GM19239 (cell line): ENCODE data around the gene SAXO2.
"Not testable (repeated sequence)": the region's sequence is repeated elsewhere in the genome, so short reads cannot be mapped to it uniquely, and the experiment has no call there.

Source experiments
- DNase-seq: peaks from one replicate; pipeline ENCODE4 v3.0.0; 2011; ENCODE audit warnings: low spot score; ENCODE audit not compliant: insufficient read length
- FAIRE-seq: peaks from 2 replicates; lab custom pipeline; 2011; peaks lifted over from hg19 to GRCh38; lab: Jason Lieb, UNC

The SAXO2 gene

DNA sequence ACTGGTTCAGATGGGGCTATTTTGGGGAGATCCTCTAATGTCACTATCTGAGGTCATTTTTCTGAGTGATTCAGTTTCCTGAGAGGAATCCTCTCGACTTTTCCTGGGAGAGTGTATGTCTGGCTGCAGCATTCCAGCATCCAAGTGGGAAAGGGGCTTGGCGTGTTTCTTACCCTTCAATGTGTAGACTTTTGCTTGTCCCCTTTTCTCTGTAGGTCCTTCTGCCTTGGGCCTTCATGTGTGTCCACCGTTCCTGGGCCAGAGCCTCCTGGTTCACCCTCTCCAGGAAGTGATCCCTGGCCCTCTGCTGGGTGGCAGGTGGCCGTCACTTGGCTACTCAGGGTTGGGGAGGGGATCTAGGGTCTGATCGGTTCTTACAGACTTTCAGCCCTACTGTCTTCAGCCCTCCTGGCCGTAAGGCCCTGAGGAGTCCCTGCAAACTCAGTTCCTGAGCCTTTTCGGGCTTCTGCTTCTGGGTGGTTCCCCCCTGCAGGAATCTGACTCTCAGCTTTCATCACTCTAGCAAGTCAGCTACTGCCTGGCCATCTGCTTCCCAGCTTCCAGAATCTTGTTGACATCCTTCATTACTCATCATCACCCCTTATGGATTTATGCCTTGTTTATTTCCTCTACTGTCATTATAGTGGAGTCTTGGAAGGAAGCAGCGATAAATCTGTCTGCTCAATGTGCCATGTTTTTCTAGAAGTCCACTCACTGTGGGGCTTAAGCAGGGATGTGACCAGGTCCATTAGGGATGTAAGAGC, 50.1 kb downstream of the SAXO2 start:
- FAIRE-seq, result no peak
- no peak for DNase-seq

DNA sequence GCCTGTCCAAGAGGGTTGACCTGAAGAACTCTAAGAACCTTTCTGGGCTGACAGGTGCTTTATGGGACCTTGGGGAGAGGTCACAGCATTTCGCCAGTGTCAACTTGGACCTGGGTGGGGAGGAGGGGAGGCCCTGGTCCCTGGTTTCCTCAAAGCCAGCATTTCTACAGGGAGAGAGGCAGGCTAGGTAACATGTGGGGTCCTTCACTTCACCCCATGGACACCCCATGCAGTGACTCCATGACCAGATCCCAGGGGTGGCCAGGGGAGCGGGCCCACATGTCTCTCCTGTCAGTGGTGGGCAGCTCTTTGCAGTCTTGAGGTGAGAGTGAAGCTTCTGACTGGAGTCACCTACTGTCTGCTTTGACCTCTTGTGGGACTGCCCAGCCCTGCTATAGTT, 50.8 kb downstream of the SAXO2 start:
- no peak for FAIRE-seq
- no peak for DNase-seq

DNA sequence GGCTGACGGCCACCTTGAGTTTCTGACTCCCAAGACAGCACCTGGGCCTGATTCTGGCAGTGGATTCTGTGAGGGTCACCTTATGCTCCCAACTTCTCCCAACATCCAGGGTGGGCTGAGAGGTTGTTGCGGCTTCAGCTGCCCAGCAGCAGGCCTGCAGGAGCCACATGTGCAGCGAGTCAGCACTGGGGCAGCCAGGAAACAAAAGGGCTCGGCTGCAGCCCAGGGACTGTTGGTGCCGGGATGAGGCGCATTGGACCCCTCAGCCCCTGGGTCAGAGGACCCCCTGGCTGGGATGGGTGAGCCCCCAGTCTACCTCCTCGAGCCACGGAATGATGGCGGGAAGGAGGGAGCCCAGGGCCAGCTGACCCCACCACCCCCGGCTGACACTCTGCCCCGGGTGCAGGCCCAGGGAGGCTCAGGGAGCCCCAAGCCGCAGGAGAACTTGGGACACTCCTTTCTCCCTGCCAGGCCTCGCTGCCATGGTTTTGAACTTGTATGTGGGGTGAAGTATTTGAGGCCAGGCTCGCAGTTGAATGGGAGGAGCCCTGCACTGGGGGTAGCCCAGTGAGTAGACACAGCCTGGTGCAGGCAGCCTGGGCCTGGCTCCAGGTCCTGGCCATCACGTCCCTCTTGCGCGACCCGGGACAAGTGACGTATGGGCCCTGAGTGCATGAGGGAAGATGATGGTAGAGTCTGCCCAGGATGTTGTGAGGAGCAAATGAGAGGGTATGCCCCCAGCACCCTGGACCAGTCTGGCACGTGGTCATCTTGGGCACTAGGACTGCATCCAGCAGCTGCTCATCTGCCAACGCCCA, 51.5 kb downstream of the SAXO2 start:
- FAIRE-seq, DNase-seq: not testable (repeated sequence)

DNA sequence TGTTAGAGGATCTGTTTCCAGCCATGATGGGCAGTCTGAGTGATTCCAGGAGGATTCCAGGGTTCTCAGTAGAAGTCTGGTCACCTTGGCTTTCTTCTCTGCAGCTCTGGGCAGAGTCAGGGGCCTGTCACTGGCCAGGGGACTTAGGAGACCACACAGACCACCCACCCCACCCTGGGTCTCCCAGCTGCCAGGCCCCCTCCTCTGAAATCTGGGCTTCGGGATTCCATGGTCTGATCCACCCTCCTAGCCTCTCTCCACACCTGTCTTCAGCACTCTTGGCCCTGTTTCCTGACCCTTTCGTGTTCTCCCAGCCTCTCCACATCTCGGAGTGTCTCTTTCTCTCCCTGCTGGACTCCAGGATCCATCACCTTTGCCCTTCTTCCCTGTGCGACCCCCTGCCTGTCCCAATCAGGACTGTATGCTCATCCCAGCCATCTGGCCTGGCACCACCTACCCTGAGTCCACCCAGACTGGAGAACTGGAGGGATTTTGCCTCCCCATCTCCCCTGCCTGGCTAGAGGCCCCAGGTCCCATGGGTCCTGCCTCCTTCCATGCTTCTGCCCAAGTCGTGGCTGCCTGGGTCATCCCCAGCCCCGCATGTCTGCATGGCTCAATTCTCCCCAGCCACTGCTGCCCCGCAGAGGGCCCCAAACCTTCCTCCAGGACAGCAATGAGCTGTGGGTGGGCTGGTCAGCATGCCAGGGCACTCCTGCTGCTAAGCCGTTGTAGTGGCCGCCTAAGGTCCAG, 52.3 kb downstream of the SAXO2 start:
- no peak for DNase-seq
- FAIRE-seq, result no peak

DNA sequence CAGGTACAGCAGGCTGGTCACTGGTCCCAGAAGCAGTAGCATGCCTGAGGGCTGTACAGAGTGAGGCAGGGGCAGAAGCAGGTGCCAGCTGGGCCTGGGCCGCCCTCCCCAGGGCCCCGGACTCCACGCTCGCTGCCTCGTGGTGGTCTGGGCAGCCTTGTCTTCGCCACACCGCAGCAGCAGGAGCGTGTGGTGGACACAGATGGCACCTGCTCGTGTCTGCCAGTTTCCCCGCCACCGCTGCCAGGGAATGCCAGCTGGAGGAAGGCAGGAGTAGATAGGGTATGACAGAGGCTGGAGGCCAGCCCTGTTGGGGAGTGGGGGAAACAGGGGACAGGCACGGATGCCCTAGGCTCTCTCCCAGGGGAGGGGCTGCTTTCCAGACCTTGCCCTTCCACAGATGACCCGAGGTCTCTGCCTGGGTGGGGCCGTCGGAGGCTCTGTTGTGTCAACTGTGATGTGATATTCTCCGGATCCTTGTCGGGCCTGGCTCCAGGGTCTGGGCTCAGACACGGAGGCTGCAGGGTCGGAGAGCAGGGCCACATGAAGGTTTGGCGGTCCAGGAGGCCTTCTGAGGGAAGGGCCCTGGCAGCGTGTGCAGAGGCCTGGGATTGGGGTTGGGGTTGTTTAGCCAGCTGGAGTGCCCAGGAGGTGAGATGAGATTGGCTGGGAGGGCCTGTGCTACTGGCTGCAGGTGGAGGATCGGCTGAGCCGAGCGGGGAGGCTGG, 53.1 kb downstream of the SAXO2 start:
- no peak for FAIRE-seq

DNA sequence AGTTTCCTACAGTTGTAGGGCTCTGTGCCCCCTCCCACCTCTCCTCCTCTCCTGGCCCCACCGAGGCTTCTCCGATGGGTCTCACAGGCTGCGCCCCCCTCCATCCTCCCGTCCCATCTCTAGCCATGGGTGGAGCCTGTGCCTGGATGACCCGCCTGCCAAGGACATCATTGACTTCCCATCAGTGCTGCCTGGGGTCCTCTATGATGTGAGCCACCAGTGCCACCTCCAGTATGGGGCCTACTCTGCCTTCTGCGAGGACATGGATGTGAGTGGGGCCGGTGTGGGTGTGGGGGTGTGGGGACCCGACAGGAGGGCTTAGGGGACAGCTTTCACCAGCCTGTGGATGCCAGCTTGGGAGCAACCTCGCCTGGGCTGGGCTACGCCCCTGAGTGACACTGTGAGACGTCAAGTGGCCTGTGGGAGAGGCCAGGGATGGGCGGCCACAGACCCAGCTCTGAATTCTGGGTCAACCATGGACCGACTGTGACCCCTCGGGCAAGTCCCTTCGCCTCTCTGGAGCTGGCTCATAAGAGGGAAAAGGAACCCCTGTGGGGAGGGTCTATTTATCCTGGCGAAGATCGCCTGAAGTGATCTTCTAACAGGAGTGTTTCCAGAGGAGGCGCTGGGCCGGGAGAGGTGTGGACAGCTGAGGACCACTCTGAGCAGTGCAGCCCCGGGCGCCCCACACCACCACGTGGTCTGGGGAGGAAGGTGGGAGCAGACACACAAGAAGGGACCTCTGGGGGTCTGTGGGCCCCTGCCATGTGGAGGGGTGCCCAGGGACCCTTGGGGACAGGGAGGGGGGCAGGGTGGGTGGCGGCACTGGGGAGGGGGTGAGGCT, 53.9 kb downstream of the SAXO2 start:
- not testable (repeated sequence) for DNase-seq, FAIRE-seq

More for the DNA sequence above, 53.1 kb downstream of the SAXO2 start:
- DNase-seq, result no peak

DNA sequence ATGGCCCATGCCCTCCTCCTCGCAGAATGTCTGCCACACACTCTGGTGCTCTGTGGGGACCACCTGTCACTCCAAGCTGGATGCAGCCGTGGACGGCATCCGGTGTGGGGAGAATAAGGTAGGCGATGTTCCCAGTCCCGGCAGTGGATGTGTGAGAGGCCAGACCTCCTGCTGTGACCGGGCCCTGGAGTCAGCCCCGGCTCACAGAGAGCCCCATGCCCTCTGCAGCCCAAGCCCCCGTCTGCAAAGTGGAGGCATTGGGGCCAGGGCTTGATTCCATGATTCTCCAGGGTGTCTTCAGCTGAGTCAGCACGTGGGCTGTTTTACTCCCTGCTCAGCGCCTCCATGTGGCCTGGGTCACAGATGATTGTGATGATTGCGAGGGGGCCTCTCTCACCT, 54.5 kb downstream of the SAXO2 start:
- DNase-seq (no peak), FAIRE-seq (no peak)

DNA sequence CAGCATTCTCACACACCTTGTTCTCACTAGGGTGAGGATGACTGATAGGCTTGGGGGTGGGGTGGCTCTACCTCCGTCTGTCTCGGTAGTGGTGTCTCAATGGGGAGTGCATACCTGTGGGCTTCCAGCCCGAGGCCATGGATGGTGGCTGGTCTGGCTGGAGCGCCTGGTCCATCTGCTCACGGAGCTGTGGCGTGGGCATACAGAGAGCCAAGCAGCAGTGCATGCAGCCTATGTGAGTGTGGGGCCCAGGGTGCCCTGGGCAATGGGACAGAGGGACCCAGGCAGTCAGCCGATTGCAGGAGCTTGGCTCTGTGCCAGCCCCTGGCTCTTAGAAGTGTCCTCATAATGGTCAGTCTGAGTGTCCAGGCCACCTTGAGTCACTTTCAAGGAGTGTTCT, 54.9 kb downstream of the SAXO2 start:
- not testable (repeated sequence) for DNase-seq, FAIRE-seq

DNA sequence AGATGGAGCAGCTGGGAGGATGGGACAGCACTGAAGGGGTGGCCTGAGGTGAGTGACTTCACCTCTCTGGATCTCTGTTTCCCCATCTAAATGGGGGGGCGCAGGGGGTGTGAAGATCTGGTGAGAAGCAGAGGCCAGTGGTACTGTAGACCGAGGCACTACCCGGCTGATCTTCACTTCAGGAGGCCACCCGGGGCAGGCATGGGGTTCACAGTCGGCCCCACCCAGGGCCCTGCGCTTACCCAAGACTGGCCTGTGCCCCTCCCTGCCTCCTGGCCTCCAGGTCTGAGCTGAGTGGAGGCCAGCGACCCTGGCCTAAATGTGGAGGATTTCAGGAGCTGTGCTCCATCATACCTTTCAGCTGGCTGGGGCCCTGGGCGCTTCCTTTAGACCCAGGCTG, 55.7 kb downstream of the SAXO2 start:
- not testable (repeated sequence) for FAIRE-seq

DNA sequence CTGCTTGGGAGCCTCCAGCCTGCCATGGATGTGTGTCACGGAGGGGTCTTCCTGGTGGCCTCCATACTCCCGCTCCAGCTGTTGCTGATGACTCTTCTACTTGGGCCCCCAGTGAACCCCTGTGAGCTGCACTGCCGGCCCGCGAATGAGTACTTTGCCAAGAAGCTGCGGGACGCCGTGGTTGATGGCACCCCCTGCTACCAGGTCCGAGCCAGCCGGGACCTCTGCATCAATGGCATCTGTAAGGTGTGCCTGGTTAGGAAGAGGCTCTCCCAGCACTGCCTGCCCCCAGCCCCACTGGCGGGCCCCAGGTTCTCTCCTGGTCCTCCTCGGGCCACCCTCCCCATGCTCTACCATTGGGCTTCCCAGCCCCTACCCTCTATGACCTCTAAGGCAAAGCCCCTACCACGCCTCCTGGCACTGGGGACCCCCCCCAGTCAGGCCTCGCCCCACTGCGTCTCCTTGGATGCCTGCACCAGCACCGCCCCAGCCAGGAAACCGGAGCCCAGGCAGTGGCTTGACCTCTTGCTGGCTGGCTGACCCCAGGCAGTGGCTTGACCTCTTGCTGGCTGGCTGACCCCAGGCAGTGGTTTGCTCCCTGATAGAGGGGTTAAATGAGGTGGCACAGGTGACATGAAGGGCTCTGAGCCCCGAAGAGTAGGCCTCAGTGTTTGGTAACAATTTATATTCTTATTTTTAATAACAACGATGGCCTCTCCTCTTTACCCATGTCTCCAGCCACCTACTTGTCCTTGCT, 57.1 kb downstream of the SAXO2 start:
- DNase-seq, FAIRE-seq: not testable (repeated sequence)

More for the DNA sequence above, 55.7 kb downstream of the SAXO2 start:
- not testable (repeated sequence) for DNase-seq

DNA sequence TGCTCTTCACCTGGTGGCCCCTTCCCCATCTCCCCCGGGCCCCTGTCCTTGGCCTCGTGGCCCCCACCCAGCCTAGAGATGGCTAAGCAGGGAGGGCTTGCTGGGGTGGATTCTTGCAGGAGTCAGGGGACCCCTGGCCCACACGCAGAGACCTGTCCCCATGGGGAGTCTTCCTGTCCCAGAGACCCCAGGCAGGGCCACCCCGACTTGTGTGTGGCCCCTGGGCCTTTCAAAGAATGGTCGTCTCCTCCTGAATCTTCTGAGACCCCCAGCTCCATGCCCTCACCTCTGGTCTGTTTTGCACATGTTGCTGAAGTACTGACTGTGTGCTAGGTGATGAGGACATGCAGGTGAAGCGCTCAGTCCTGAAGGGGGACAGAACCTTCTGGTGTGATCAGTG, 58.2 kb downstream of the SAXO2 start:
- DNase-seq, FAIRE-seq: not testable (repeated sequence)

DNA sequence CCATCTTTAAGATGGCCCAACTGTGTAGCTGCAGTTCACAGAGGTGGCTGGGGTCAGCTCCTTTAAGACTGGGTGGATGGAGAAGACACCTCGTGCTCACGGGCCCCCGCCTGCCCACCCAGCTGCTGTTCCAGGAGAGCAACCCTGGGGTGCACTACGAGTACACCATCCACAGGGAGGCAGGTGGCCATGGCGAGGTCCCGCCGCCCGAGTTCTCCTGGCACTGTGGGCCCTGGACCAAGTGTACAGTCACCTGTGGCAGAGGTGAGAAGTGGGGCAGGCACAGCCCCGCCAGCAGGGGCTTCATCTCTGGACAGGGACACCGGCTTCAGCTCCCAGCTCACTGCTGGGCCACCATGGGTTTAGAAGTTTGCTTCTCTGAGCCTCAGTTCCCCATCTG, 59.9 kb downstream of the SAXO2 start:
- not testable (repeated sequence) for FAIRE-seq

DNA sequence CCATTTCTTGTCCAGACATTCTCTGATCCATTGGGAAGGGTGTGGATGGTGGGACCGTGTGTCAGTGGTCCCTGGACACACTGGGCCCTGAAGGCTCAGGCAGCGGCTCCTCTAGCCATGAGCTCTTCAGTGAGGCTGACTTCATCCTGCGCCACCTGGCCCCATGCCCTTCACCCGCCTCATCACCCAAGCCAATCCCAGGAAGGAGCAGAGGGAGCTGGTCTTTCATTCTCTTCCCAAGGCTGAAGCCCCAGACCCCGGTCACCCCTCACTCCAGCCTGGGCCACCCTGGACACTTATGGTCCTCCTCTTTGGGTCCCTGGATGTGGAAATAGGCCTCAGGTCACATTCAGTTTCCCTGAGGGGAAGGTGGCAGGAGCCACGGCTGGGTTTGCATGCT, 62.2 kb downstream of the SAXO2 start:
- not testable (repeated sequence) for DNase-seq, FAIRE-seq

More for the DNA sequence above, 59.9 kb downstream of the SAXO2 start:
- not testable (repeated sequence) for DNase-seq

DNA sequence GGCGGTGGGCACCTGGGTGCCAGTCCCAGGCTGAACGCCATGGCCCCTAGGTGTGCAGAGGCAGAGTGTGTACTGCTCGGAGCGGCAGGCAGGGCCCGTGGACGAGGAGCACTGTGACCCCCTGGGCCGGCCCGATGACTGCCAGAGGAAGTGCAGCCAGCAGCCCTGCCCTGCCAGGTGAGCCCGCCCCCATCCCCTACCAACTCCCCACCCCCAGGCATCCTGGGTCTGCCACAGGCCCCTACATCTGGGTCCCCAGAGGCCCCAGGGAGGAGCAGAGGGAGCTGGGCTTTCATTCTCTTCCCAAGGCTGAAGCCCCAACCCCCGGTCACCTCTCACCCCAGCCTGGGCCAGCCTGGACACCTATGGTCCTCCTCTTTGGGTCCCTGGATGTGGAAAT, 63.0 kb downstream of the SAXO2 start:
- FAIRE-seq, DNase-seq: not testable (repeated sequence)

DNA sequence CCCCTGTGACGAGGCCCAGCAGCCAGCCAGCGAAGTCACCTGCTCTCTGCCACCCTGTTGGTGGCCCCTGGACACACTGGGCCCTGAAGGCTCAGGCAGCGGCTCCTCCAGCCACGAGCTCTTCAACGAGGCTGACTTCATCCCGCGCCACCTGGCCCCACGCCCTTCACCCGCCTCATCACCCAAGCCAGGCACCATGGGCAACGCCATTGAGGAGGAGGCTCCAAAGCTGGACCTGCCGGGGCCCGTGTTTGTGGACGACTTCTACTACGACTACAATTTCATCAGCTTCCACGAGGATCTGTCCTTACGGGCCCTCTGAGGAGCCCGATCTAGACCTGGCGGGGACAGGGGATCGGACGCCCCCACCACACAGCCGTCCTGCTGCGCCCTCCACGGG, 64.3 kb downstream of the SAXO2 start:
- DNase-seq, FAIRE-seq: not testable (repeated sequence)

DNA sequence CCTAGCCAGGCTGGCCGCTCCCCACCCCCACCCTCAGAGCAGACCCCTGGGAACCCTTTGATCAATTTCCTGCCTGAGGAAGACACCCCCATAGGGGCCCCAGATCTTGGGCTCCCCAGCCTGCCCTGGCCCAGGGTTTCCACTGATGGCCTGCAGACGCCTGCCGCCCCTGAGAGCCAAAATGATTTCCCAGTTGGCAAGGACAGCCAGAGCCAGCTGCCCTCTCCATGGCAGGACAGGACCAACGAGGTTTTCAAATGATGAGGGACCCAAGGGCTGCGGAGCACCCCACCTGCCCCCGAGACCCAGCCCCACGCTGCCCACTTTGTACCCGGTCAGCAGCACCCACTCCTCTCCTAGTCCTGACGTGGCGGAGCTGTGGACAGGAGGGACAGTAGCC, 64.8 kb downstream of the SAXO2 start:
- not testable (repeated sequence) for DNase-seq, FAIRE-seq

DNA sequence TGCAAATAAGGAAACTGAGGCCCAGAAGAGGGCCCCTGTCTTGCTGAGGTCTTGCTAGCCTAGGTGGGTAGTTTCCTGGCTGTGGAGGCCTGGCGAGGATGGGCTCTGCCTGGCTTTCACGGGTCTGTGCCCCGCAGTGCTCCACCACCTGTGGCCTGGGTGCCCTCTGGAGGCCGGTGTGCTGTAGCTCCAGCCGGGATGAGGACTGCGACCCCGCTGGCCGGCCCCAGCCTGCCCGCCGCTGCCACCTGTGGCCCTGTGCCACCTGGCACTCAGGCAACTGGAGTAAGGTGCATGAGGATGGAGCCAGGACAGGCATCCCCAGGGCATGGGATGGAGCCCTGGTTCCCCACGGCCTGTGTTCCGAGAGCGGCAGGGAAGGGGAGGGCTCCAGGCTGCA, 66.4 kb downstream of the SAXO2 start:
- not testable (repeated sequence) for FAIRE-seq

DNA sequence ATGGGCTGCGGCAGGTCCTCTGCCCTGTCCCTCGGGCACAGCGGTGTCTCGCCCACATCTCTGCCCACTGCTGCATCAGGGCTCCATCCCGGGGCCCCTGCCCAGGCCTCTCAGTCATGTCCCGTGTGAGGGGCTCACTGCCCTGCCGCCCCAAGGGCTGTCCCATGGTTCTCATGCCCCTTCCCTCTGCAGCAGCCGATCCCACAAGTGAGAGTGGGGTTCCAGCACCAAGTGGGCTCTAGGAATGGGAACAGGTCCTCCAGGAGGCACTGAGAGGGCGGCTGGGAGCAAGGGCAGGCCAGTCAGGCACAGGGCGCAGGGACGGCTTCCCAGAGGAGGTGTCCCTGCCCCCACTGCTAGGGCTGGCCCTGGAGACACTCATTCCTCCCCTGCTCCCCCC, 68.3 kb downstream of the SAXO2 start:
- not testable (repeated sequence) for DNase-seq, FAIRE-seq

More for the DNA sequence above, 66.4 kb downstream of the SAXO2 start:
- DNase-seq, result not testable (repeated sequence)
